GM20000 (cell line): Measurements from ENCODE around the gene PLCH1.

ENCODE experiments used
- DNase-seq: peaks from one replicate; pipeline ENCODE4 v3.0.0; 2012; ENCODE audit warnings: low spot score
- TF ChIP-seq, protein P1 (sequence below): IDR thresholded peaks from 2 replicates; pipeline ENCODE4 v1.5.1; 2012; ENCODE audit warnings: mild to moderate bottlenecking, control low read depth; ENCODE audit errors: extremely low read depth, missing control alignments

Gene PLCH1

DNA sequence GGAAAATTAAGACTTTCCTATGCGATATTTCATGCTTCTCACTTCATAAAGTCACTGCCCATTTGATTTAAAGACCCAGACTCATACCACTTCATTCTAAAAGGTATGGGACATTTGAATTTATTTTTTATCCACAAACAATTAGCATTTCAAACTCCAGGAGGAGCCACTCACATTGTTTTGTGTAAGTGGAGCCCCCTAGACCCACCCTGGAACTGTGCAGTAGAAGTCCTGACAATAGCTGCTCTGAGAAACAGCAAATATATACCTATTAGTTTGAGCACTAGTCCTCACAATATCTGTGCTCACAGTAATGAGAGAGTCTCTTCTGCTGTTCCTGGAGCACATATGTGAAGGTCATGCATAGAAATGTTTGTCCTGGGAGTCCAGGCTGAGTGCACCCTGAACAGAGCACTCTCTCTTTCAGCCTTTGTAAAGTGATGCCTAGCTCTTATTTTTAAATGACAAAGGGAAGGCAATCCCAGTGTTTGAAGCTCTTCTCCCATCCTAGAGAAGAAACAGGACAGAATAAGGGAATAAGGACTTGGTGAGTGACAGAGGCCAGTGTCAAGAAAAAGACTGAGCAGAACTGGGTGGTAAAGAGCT is 323.9 kb downstream of the PLCH1 start:
- no peak for DNase-seq
- TF ChIP-seq, protein P1, sequence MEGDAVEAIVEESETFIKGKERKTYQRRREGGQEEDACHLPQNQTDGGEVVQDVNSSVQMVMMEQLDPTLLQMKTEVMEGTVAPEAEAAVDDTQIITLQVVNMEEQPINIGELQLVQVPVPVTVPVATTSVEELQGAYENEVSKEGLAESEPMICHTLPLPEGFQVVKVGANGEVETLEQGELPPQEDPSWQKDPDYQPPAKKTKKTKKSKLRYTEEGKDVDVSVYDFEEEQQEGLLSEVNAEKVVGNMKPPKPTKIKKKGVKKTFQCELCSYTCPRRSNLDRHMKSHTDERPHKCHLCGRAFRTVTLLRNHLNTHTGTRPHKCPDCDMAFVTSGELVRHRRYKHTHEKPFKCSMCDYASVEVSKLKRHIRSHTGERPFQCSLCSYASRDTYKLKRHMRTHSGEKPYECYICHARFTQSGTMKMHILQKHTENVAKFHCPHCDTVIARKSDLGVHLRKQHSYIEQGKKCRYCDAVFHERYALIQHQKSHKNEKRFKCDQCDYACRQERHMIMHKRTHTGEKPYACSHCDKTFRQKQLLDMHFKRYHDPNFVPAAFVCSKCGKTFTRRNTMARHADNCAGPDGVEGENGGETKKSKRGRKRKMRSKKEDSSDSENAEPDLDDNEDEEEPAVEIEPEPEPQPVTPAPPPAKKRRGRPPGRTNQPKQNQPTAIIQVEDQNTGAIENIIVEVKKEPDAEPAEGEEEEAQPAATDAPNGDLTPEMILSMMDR = no peak

DNA sequence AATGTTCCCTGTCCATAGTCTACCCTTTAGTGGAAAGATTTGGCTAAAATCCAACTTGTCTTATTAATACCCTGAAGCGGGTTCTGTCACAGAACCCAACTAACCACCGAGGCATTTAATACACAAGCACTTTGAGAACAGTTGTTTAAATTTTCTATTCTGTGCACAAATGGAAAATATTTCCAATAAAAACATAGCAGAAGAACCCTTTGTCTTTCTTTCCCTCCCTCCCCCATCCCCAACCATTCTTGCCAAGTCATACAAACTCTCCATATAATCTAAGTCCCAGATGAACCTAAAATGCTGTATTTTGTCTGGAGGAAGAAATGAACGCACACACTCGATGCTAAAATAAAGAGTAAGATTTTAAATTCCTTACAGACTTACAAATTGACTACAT is 324.5 kb downstream of the PLCH1 start:
- TF ChIP-seq, protein P1 = no peak
- DNase-seq = no peak

DNA sequence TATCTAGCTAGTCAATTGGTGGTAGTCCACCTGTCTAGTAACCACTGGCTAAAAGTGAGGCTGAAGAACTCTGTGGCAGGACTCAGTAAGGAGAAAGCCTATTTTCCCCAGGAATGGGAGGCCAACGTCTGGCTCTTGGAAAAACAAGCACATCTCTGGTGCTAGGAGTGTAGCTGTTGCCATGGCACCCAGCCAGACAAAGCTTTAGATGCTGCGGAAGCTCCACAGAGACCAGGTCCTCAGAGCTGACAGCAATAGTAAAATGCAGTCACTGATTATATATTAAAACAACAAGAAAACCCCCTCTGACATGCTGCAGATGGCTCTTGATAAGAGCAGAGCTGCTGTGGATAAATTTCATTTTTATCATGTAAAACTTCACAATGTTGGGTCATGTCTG is 326.5 kb downstream of the PLCH1 start:
- TF ChIP-seq, protein P1 = no peak
- no peak for DNase-seq

DNA sequence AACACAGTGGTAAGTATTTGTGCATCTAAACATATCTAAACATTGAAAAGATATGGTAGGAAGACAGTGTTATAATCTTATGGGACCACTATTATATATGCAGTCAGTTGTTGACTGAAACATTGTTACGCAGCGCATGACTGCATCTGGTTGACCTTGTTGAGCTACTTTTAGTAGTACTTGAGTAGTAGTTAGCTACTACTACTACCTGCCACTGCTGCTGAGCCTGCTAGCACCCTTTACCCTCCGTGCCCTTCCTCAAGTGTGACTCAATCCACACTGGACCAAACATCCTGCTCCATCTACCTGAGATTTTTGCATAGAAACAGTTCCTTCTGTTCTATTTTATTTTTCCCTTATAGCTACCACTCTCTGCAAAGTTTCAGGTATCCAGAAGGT is 327.8 kb downstream of the PLCH1 start:
- TF ChIP-seq, protein P1 = no peak
- DNase-seq = no peak

DNA sequence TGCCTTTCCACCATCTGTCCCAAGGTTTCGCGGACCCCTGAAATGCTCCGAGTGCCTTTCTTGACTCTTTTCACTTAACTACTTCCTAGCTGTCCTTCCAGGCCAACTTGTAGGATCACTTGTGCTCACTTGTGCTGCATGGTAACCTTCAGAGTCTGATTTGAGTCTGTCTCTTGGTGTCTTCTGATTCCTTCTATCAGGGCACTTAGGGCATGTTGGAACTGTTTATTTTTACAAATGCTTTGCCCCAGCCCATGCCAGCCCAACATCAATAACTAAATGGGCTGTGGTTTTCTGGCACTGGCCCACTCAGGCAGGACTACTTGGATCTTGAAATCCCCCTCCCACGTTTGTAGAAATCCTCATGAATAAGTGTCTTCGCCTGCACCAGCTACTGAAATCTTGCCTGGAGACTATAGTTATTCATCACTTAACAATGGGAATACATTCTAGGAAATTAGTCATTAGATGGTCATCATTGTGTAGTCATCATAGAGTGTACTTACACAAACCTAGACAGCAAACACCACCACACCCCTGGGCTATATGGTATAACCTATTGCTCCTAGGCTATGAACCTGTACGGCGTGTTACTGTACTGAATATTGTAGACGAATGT is 328.3 kb downstream of the PLCH1 start:
- TF ChIP-seq, protein P1 = no peak
- DNase-seq = no peak

DNA sequence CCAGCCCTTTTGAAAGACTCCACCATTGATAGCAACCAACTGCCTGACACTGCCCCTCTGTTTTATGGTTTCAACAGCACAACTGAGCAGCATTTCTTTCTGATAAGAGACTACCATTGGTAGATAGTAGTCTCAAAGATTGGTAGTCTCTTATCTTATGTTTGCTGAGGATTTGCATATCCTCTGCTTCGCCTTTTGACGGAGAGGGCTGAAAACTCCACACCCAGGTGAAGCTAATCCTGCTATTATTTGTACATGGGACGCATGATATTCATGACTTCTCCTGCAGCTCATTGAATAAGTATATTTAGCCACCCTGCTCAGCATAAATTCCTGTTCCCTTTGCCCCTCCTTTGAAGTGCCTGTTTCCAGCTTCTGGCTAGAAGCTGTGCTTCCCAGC is 332.0 kb downstream of the PLCH1 start:
- DNase-seq = no peak

More for the DNA sequence above, 332.0 kb downstream of the PLCH1 start:
- TF ChIP-seq, protein P1 = no peak
